Liver (tissue), 3 donors: Measurements from ENCODE around the gene RBMS2.
"Not testable (repeated sequence)": the region's sequence is repeated elsewhere in the genome, so short reads cannot be mapped to it uniquely, and the experiment has no call there.

ENCODE experiments used
- EGR1 ChIP-seq, 2 donors: IDR thresholded peaks; 2 replicates each; pipeline ENCODE4 v1.6.1; 2016 to 2018; ENCODE audit warnings: antibody characterized with exemption in 2 of 2, low read depth in 2 of 2
- GABPA ChIP-seq, 2 donors: IDR thresholded peaks in 1 of 2; conservative IDR thresholded peaks in 1 of 2; 2 replicates each; pipeline ENCODE4 v1.6.1; 2016; ENCODE audit warnings: antibody characterized with exemption in 2 of 2, mild to moderate bottlenecking in 1 of 2, moderate library complexity in 1 of 2
- HNF4A ChIP-seq, 2 donors: conservative IDR thresholded peaks; 2 replicates each; pipeline ENCODE4 v1.6.1; 2016; ENCODE audit warnings: antibody characterized with exemption in 2 of 2, mild to moderate bottlenecking in 2 of 2
- JUND ChIP-seq, 2 donors: IDR thresholded peaks; 2 replicates each; pipeline ENCODE4 v1.6.1; 2016; ENCODE audit warnings: antibody characterized with exemption in 2 of 2
- NR2F2 ChIP-seq: IDR thresholded peaks from 2 replicates; pipeline ENCODE4 v1.6.1; 2016; ENCODE audit warnings: antibody characterized with exemption
- RAD21 ChIP-seq, 2 donors: IDR thresholded peaks; 2 replicates each; pipeline ENCODE4 v1.6.1; 2016; ENCODE audit warnings: antibody characterized with exemption in 2 of 2, mild to moderate bottlenecking in 2 of 2
- RXRA ChIP-seq, 2 donors: IDR thresholded peaks; 2 replicates each; pipeline ENCODE4 v1.6.1; 2017 to 2018; ENCODE audit warnings: antibody characterized with exemption in 2 of 2, mild to moderate bottlenecking in 1 of 2
- SP1 ChIP-seq: IDR thresholded peaks from 2 replicates; pipeline ENCODE4 v1.6.1; 2018; ENCODE audit warnings: antibody characterized with exemption, mild to moderate bottlenecking
- TAF1 ChIP-seq: conservative IDR thresholded peaks from 2 replicates; pipeline ENCODE4 v1.6.1; 2016; ENCODE audit warnings: antibody characterized with exemption, mild to moderate bottlenecking
- YY1 ChIP-seq: IDR thresholded peaks from 2 replicates; pipeline ENCODE4 v1.6.1; 2016; ENCODE audit warnings: antibody characterized with exemption, mild to moderate bottlenecking
- TF ChIP-seq, protein P1 (sequence below): fragments of 150-350 bp; IDR thresholded peaks from 2 replicates; pipeline ENCODE4 v1.5.1; 2017; ENCODE audit warnings: improper control_type of control experiment, low read depth, low read length; ENCODE audit not compliant: missing input control
- TF ChIP-seq, protein P2 (sequence below): IDR thresholded peaks from 2 replicates; pipeline ENCODE4 v1.6.1; 2016; ENCODE audit warnings: antibody characterized with exemption, mild to moderate bottlenecking
- TF ChIP-seq, protein P3 (sequence below): IDR thresholded peaks from 2 replicates; pipeline ENCODE4 v1.6.1; 2016; ENCODE audit warnings: antibody characterized with exemption
- TF ChIP-seq, protein P4 (sequence below): IDR thresholded peaks from 2 replicates; pipeline ENCODE4 v1.6.1; 2016; ENCODE audit warnings: antibody characterized with exemption
- donor health status: healthy.
- donor health status: healthy.

DNA sequence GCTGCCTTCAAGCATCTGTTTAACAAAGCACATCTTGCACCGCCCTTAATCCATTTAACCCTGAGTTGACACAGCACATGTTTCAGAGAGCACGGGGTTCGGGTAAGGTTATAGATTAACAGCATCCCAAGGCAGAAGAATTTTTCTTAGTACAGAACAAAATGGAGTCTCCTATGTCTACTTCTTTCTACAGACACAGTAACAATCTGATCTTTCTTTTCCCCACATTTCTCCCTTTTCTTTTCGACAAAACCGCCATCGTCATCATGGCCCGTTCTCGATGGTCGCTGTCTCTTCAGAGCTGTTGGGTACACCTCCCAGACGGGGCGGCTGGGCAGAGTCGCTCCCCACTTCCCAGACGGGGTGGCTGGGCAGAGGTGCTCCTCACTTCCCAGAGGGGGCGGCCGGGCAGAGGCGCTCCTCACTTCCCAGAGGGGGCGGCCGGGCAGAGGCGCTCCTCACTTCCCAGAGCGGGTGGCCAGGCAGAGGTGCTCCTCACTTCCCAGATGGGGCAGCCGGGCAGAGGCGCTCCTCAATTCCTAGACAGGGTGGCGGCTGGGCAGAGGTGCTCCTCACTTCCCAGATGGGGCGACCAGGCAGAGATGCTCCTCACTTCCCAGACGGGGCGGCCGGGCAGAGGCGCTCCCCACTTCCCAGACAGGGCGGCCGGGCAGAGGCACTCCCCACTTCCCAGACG, 28.1 kb upstream of the RBMS2 start:
- TF ChIP-seq HNF4A (conservative IDR thresholded peaks at IDR 0.05); GABPA (IDR thresholded peaks at IDR 0.05 in 1 of 2, conservative IDR thresholded peaks at IDR 0.05 in 1 of 2); EGR1 (IDR thresholded peaks at IDR 0.05; ENCODE audit: low read depth in 2 of 2); TAF1; NR2F2; YY1; RAD21 (IDR thresholded peaks at IDR 0.05); SP1; JUND (IDR thresholded peaks at IDR 0.05); RXRA (IDR thresholded peaks at IDR 0.05): not testable (repeated sequence)
- TF ChIP-seq, protein P1, sequence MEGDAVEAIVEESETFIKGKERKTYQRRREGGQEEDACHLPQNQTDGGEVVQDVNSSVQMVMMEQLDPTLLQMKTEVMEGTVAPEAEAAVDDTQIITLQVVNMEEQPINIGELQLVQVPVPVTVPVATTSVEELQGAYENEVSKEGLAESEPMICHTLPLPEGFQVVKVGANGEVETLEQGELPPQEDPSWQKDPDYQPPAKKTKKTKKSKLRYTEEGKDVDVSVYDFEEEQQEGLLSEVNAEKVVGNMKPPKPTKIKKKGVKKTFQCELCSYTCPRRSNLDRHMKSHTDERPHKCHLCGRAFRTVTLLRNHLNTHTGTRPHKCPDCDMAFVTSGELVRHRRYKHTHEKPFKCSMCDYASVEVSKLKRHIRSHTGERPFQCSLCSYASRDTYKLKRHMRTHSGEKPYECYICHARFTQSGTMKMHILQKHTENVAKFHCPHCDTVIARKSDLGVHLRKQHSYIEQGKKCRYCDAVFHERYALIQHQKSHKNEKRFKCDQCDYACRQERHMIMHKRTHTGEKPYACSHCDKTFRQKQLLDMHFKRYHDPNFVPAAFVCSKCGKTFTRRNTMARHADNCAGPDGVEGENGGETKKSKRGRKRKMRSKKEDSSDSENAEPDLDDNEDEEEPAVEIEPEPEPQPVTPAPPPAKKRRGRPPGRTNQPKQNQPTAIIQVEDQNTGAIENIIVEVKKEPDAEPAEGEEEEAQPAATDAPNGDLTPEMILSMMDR, result not testable (repeated sequence)
- TF ChIP-seq, protein P2, sequence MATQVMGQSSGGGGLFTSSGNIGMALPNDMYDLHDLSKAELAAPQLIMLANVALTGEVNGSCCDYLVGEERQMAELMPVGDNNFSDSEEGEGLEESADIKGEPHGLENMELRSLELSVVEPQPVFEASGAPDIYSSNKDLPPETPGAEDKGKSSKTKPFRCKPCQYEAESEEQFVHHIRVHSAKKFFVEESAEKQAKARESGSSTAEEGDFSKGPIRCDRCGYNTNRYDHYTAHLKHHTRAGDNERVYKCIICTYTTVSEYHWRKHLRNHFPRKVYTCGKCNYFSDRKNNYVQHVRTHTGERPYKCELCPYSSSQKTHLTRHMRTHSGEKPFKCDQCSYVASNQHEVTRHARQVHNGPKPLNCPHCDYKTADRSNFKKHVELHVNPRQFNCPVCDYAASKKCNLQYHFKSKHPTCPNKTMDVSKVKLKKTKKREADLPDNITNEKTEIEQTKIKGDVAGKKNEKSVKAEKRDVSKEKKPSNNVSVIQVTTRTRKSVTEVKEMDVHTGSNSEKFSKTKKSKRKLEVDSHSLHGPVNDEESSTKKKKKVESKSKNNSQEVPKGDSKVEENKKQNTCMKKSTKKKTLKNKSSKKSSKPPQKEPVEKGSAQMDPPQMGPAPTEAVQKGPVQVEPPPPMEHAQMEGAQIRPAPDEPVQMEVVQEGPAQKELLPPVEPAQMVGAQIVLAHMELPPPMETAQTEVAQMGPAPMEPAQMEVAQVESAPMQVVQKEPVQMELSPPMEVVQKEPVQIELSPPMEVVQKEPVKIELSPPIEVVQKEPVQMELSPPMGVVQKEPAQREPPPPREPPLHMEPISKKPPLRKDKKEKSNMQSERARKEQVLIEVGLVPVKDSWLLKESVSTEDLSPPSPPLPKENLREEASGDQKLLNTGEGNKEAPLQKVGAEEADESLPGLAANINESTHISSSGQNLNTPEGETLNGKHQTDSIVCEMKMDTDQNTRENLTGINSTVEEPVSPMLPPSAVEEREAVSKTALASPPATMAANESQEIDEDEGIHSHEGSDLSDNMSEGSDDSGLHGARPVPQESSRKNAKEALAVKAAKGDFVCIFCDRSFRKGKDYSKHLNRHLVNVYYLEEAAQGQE, result not testable (repeated sequence)
- TF ChIP-seq, protein P3, sequence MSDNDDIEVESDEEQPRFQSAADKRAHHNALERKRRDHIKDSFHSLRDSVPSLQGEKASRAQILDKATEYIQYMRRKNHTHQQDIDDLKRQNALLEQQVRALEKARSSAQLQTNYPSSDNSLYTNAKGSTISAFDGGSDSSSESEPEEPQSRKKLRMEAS, result not testable (repeated sequence)
- TF ChIP-seq, protein P4, sequence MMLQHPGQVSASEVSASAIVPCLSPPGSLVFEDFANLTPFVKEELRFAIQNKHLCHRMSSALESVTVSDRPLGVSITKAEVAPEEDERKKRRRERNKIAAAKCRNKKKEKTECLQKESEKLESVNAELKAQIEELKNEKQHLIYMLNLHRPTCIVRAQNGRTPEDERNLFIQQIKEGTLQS, result not testable (repeated sequence)
